OCI-LY7 (cell line): ENCODE measurements around the gene ASB13. TPM values are rescaled to one million over a fixed set of nuclear protein-coding genes. Genes with fewer than 3 reads are reported as not detected.

Source experiments
- BruUV-seq: library from RNA; stranded (reverse); fragments of 400-500 nt; replicated peaks from 2 replicates; lab custom pipeline; 2021; lab: Mats Ljungman, UMichigan
- CTCF ChIA-PET: fragments of 300-600 bp; sonication (Branson Sonifier 250); formaldehyde crosslinking; loops from one replicate; lab custom pipeline; 2022; ENCODE audit warnings: antibody characterized with exemption; ENCODE audit not compliant: unreplicated experiment; lab: Charles Lee
- POLR2A ChIA-PET: fragments of 300-600 bp; sonication (Branson Sonifier 250); formaldehyde crosslinking; loops from one replicate; lab custom pipeline; 2022; ENCODE audit warnings: antibody characterized with exemption; lab: Charles Lee
- DNase-seq: peaks from one replicate; pipeline ENCODE4 v3.0.0-alpha.2; 2015; ENCODE audit warnings: low spot score
- H2AFZ ChIP-seq: fragments of 200-600 bp; sonication (generic), shearing (Covaris generic); 2 replicates; pipeline ENCODE4 v1.6.1; 2014; ENCODE audit warnings: mild to moderate bottlenecking, antibody characterized with exemption, low read length, moderate library complexity
- H3K27ac ChIP-seq: fragments of 200-600 bp; sonication (generic); 2 replicates; pipeline ENCODE4 v1.5.1; 2014; ENCODE audit warnings: mixed run types, low read depth, mild to moderate bottlenecking, moderate library complexity, low read length, inconsistent platforms; ENCODE audit not compliant: poor library complexity, severe bottlenecking
- H3K36me3 ChIP-seq: fragments of 200-600 bp; sonication (generic); 2 replicates; pipeline ENCODE4 v1.6.1; 2014; ENCODE audit warnings: mild to moderate bottlenecking, antibody characterized with exemption, low read length, moderate library complexity, mixed read lengths; ENCODE audit not compliant: insufficient read depth
- H3K4me1 ChIP-seq: fragments of 200-600 bp; sonication (generic); 2 replicates; pipeline ENCODE4 v1.5.1; 2014; ENCODE audit warnings: mild to moderate bottlenecking, low read length; ENCODE audit not compliant: insufficient read depth, poor library complexity, severe bottlenecking
- H3K4me2 ChIP-seq: fragments of 200-600 bp; sonication (generic); 2 replicates; pipeline ENCODE4 v1.6.1; 2014; ENCODE audit warnings: mild to moderate bottlenecking, low read length
- H3K4me3 ChIP-seq: fragments of 200-600 bp; sonication (generic); 2 replicates; pipeline ENCODE4 v1.5.1; 2014; ENCODE audit warnings: mild to moderate bottlenecking, low read depth, low read length; ENCODE audit not compliant: poor library complexity, severe bottlenecking
- H3K79me2 ChIP-seq: fragments of 200-600 bp; sonication (generic); 2 replicates; pipeline ENCODE4 v1.6.1; 2016; ENCODE audit warnings: low read depth, mild to moderate bottlenecking, low read length, moderate library complexity, mixed read lengths; ENCODE audit not compliant: insufficient read depth
- H3K9me2 ChIP-seq: fragments of 200-600 bp; sonication (generic); 2 replicates; pipeline ENCODE4 v1.6.1; 2016; ENCODE audit warnings: mild to moderate bottlenecking, low read length, mixed read lengths; ENCODE audit not compliant: insufficient read depth
- H3K9me3 ChIP-seq: fragments of 200-600 bp; sonication (generic); 2 replicates; pipeline ENCODE4 v1.6.1; 2014; ENCODE audit warnings: mild to moderate bottlenecking, mixed run types, low read length, mixed read lengths
- H4K20me1 ChIP-seq: fragments of 200-600 bp; sonication (generic); 2 replicates; pipeline ENCODE4 v1.6.1; 2014; ENCODE audit warnings: mild to moderate bottlenecking, antibody characterized with exemption, low read length, moderate library complexity, mixed read lengths; ENCODE audit not compliant: insufficient read depth
- CTCF ChIP-seq: fragments of 200-600 bp; sonication (generic); conservative IDR thresholded peaks from 2 replicates; pipeline ENCODE4 v1.5.1; 2014; ENCODE audit warnings: mild to moderate bottlenecking, antibody characterized with exemption, low read length, moderate library complexity, mixed read lengths
- EZH2phosphoT487 ChIP-seq: fragments of 200-600 bp; sonication (generic); IDR thresholded peaks from 2 replicates; pipeline ENCODE4 v1.6.1; 2018; ENCODE audit warnings: low read depth, borderline replicate concordance, mild to moderate bottlenecking, mixed run types, antibody characterized with exemption, low read length, moderate library complexity, mixed read lengths
- intact Hi-C: fragments of 100-400 bp; cut with micrococcal nuclease; formaldehyde crosslinking; loops from one replicate; pipeline ENCODE4 v1.10.0; 2022; ENCODE audit not compliant: unreplicated experiment
- total RNA-seq, 2 experiments: library from RNA; depleted of rRNA in 1 of 2; stranded (reverse); fragments of >200 nt in 1 of 2; shearing (Covaris generic) in 1 of 2; gene quantifications; 2 replicates each; pipeline ENCODE4 v1.2.3, GENCODE V29; 2014 to 2022

Gene ASB13
- total RNA-seq, 2 experiments from 2014 or later = 25.6 to 108 TPM

- no TSS peak for BruUV-seq
- Histone ChIP-seq H3K79me2 (no peaks in the 10 kb centered on the region), H3K27ac (no peak overlapping the region), H3K4me1 (peaks cover 30% of the 10 kb centered on the region), H2AFZ (no peak overlapping the region), H3K9me2 (no peaks in the 10 kb centered on the region), H3K4me2 (no peak overlapping the region), H3K9me3 (no peaks in the 10 kb centered on the region), H3K36me3 (no peaks in the 10 kb centered on the region), H4K20me1 (no peaks in the 10 kb centered on the region), H3K4me3 (no peak overlapping the region)
- TF ChIP-seq EZH2phosphoT487 = no peak
- no peak for TF ChIP-seq CTCF
- no peak for DNase-seq
- ChIA-PET POLR2A (interaction anchor here (0.5 kb wide), 1 partner anchor 23 kb away, joined by 3 read pairs; no protein-coding TSS in a partner anchor), CTCF (no interaction called here)
- intact Hi-C loops = loop anchor here (2.0 to 5.0 kb wide), 2 partner anchors 89 to 135 kb away; no protein-coding TSS in a partner anchor
Measured at GRCh38 chr10:5627486-5628044, 38.8 kb downstream of the ASB13 start.

- no peak for DNase-seq
- POLR2A ChIA-PET = interaction anchor here (0.6 to 1.2 kb wide), 4 partner anchors 19 to 111 kb away, joined by 3 to 7 read pairs (median 4); no protein-coding TSS in a partner anchor
- intact Hi-C loops = loop anchor here (5.0 kb wide), 1 partner anchor 136 kb away; no protein-coding TSS in a partner anchor
Measured at GRCh38 chr10:5625992-5626777, 40.2 kb downstream of the ASB13 start.

More at GRCh38 chr10:5625992-5626777, 40.2 kb downstream of the ASB13 start:
- H3K36me3 ChIP-seq = no peaks in the 10 kb centered on the region
- no peak for TF ChIP-seq EZH2phosphoT487
- no peak for TF ChIP-seq CTCF
- no TSS peak for BruUV-seq
- no peaks in the 10 kb centered on the region for H3K9me3 ChIP-seq
- H3K9me2 ChIP-seq = no peaks in the 10 kb centered on the region
- H3K4me1 ChIP-seq = peaks cover 30% of the 10 kb centered on the region
- no peak overlapping the region for H3K4me2 ChIP-seq
- no peaks in the 10 kb centered on the region for H3K79me2 ChIP-seq
- no peak overlapping the region for H3K27ac ChIP-seq
- no peak overlapping the region for H3K4me3 ChIP-seq
- CTCF ChIA-PET = no interaction called here
- H2AFZ ChIP-seq = no peak overlapping the region
- no peaks in the 10 kb centered on the region for H4K20me1 ChIP-seq
